ENCODE measurements around the gene MORN3. TPM values are rescaled to one million over a fixed set of nuclear protein-coding genes. Genes with fewer than 3 reads are reported as not detected.
A peak's percentile ranks its signal among the peaks of the same experiment; 100 is the strongest.

MORN3 gene
- polyA plus RNA-seq, 3 donors: 1.7 to 2.3 (median 1.8) TPM

- DNase-seq (ENCODE audit: low read depth in 3 of 3, low spot score in 2 of 3): peak in 1 of 3 donors; percentile 29
Measured at GRCh38 chr12:121610239-121611149, 59.0 kb downstream of the MORN3 start.

DNA sequence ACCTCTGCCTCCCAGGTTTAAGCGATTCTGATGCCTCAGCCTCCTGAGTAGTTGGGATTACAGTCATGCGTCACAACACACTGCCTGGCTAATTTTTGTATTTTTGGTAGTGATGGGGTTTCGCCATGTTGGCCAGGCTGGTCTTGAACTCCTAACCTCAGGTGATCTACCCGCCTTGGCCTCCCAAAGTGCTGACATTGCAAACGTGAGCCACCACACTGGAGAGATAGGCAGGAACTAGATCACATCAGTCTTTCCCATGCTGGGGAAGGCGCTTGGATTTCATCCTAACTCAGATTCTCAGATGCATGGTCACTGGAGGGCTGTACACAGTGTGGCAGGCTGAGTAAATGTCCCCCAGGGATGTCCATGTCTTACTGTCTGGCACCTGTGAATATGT, 61.2 kb downstream of the MORN3 start:
- DNase-seq (ENCODE audit: low read depth in 3 of 3, low spot score in 2 of 3): no peak

DNA sequence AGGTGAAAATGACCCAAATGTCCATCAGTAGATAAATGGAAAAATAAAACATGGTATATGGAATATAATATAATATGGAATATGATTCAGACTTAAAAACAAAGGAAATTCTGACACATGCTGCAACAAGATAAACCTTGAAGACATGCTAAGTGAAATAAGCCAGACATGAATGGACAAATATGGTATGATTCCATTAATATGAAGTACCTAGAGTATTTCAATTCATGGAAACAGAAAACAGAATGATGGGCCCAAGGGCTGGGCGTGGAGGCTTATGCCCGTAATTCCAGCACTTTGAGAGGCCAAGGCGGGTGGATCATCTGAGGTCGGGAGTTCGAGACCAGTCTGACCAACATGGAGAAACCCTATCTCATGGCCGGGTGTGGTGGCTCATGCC, 65.9 kb downstream of the MORN3 start:
- DNase-seq (ENCODE audit: low read depth in 3 of 3, low spot score in 2 of 3): no peak

DNA sequence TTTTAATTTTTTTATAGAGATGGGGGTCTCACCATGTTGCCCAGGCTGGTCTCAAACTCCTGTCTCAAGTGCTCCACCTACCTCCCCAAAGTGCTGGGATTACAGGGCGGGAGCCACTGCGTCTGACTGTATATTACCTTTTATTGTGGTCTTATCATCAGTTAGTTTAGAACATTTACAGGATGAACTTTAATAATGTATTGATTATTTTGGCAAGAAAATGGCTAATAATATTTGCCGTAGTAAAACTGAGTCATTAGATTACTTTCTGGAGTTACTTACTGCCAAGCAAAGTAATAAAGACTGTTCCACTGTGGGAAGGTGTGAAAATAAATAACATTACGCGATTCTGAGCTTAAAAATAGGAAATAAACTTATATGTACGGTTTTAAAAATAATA, 66.7 kb downstream of the MORN3 start:
- DNase-seq (ENCODE audit: low read depth in 3 of 3, low spot score in 2 of 3): no peak

GRCh38 chr12:121600702-121601336, 68.6 kb downstream of the MORN3 start:
- DNase-seq (ENCODE audit: low read depth in 3 of 3, low spot score in 2 of 3): no peak

Other genes starting within 250 kb of the MORN3 start
- 10 to 100 TPM; 73.7 to 78.0 (median 74.7) TPM for gene KDM2B, start 88.6 kb downstream of the MORN3 start, polyA plus RNA-seq (ENCODE audit: insufficient read length in 3 of 3)
- gene ORAI1, start 43.1 kb downstream of the MORN3 start, polyA plus RNA-seq (ENCODE audit: insufficient read length in 3 of 3): 10 to 100 TPM; 11.0 to 14.7 (median 11.1) TPM
- gene TMEM120B, start 43.1 kb upstream of the MORN3 start, polyA plus RNA-seq (ENCODE audit: insufficient read length in 3 of 3): 1 to 10 TPM; 6.6 to 8.4 (median 8.1) TPM
- 1 to 10 TPM; 8.9 to 9.6 (median 9.1) TPM for gene RHOF, start 124.0 kb upstream of the MORN3 start, polyA plus RNA-seq (ENCODE audit: insufficient read length in 3 of 3)
- gene SETD1B, start 134.4 kb upstream of the MORN3 start, polyA plus RNA-seq (ENCODE audit: insufficient read length in 3 of 3): 10 to 100 TPM; 10.5 to 12.1 (median 12.0) TPM
- 1 to 10 TPM; 1.5 to 4.7 (median 3.9) TPM for gene HPD, start 189.2 kb upstream of the MORN3 start, polyA plus RNA-seq (ENCODE audit: insufficient read length in 3 of 3)
- 10 to 100 TPM; 51.3 to 57.1 (median 57.1) TPM for gene PSMD9, start 219.1 kb upstream of the MORN3 start, polyA plus RNA-seq (ENCODE audit: insufficient read length in 3 of 3)
- 10 to 100 TPM in 2 of 3 donors, 1 to 10 TPM in 1; 9.2 to 11.7 (median 10.8) TPM for gene CFAP251, start 248.9 kb upstream of the MORN3 start, polyA plus RNA-seq (ENCODE audit: insufficient read length in 3 of 3)